HS-5 (cell line): Measurements from ENCODE around the gene USP21.
A peak's percentile ranks its signal among the peaks of the same experiment; 100 is the strongest.

Experiments used
- DNase-seq: peaks from one replicate; pipeline ENCODE4 v3.0.0-alpha.2; 2012; ENCODE audit warnings: low read depth

Gene USP21

GRCh38 chr1:161193561-161194235, 34.4 kb downstream of the USP21 start:
- no peak for DNase-seq

GRCh38 chr1:161195171-161195570, 35.9 kb downstream of the USP21 start:
- no peak for DNase-seq

DNA sequence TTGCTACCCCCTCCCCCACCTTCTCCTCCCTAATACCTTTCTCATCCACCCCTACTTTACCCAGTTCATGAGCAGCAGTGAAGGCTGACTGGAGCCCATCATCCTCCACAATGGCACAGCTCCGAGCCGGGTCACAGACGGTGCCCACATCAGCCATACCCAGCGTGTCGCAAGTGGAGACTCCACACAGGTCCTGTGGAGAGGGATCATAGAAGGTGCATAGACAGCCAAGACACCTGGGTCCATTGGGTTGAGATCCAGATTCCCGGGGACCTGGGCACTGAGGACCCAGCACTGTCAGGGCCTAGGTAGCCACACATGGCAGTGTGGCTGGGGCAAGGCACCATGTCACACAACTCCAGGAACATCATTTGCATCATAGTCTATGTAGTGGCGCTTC, 36.8 kb downstream of the USP21 start:
- no peak for DNase-seq

- no peak for DNase-seq
Observed at GRCh38 chr1:161196521-161197451, 37.5 kb downstream of the USP21 start.

GRCh38 chr1:161197560-161198193, 38.4 kb downstream of the USP21 start:
- DNase-seq = no peak

DNA sequence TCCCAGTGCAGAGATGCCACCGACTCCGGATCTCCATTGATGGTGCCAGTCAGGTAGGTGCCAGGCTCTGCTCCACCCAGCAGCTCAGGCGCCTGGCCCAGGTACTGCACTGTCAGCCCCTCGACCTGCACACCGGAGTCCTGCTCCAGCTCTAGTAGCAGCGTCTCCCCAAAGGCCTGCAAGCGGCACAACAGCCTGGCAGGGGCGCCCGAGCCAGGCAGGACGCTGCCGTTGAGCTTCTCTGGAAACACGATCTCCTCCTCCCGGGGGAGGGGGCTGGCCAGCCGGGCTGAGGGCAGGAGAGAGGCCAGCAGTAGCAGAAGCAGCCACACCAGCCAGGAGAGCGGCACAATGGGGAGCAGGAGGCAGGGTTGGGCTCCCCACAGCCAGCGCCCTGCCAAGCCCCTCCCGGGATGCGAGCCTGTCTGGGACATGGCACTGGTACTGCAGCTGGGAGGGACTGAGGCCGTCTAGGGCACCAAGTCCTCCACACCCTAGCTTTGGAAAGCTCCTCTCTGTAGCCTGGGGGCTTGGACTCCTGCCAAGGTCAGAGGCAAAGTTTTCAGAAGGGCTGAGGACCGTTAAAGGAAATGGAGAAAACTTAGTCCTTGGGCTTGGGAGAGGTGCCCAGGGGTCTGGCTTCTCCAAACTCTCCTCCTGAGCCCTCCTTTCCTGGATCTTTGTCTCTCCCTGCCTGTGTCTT, 39.0 kb downstream of the USP21 start:
- no peak for DNase-seq

- peak; percentile 87 for DNase-seq
Observed at GRCh38 chr1:161198897-161199431, 39.7 kb downstream of the USP21 start, which contains the start of gene ADAMTS4. TSS of gene ADAMTS4 (minus strand) at chr1:161199054. CDS start at chr1:161198627, 427 bp downstream.

DNA sequence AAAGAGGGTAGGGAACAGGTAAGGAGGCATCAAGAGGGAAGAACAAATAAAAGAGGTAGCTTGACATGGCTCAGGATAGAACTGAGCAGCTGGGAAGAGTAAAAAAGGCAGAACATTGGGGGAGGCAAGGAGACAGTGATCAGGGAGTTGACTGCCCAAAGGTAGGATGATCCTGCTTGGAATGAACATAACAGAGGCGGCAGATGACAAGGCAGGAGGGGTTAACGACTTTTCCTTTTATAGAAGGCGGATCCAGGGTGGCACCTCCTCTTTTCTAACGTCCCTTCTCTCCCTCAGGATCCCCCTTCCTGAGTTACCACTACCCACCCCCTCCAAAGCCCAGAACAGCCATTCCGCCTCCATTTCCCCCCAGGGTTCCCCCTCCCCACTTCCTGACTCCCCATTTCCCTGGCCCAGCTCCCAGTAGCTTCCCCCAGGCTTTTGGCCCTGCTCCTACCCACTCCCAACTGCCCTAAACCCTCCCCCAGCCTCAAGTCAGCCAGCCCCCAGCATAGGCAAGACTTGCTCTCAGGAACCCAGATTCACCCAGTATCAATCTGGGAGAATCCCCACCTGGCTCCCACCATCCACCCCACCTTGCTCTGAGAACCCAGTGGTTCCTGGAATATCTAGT, 40.3 kb downstream of the USP21 start:
- no peak for DNase-seq

- DNase-seq = no peak
Observed at GRCh38 chr1:161200421-161200991, 41.2 kb downstream of the USP21 start.

DNA sequence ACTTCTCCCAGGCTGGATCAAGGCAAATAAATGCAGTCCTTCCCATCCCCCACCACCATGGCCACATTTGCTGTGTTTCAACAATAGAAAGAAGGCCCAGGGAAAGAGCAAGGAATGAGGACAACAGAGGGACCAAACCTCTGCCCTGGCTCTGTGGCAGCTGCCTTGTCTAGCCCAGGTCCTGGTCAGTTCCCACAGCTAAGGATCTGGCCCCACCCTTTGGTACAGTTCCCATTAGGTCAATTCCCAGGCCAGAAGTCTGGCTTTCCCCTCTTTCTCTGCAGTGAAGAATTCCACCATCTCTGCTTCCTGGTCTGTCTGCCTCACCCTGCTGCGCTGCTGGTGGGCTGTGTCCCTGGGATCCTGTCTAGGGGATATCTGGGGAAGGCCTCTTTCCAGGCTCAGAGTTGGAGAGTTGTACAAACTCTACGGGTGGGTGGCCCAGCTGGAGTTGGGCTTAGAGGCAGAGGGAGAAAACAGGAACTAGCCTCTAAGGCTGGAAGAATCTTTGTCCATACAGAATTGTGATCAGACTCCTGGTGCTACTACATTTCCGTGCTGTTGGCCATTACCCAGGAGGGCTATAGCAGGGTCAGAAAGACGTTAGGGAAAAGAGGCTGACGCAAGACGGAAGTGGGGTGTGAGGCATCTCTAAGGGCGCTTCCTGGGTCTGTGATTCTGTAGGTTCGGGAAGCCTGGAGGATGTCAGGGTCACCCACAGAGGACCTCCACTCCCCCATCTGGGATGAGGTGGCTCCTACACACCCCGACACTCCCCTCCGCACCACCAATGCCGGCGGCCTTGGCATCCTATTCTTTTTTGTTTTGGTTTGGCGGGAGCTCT, 41.9 kb downstream of the USP21 start:
- DNase-seq = peak; percentile 80

DNA sequence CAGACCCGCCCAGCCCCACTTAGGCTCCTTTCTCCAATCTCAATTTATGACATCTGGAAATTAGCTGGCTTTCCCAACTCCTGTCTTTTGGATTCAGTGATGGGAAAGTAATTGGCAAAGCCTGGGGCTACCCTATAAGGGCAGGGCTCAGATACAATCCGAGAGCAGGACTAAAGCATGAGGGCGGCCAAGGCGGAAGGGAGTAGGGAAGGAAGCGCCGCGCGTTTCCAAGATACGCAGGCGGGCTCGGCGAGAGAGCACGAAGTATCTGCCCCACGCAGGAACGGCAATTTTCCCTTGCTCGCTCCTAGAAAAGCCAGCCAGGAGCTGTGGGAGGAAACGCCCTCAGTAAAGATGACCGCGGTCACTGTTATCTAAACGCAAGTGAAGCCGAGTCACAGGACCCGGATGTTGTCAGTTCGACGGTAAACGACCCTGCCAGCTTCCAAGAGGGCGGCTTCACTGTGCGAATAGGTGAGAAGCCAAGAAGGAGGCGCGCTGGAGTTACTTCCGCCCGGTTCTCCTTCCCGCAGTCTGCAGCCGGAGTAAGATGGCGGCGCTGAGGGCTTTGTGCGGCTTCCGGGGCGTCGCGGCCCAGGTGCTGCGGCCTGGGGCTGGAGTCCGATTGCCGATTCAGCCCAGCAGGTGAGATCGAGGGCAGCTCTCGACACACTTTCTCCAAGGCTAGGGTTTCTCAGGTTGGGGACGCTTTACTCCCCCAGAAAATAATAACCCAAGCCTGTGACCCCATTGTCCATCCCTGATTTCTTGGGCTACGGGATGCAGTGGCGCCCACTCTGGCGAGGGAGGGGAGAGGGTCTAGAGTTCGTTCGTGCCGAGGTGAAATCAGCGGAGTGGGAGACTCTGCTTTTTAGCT, 42.8 kb downstream of the USP21 start, which contains the start of gene NDUFS2:
Gene NDUFS2 (plus strand): TSS at position 532 of the 877 bp plus-strand sequence. CDS start 19 bp downstream, at position 551.
- DNase-seq = peak; percentile 94

DNA sequence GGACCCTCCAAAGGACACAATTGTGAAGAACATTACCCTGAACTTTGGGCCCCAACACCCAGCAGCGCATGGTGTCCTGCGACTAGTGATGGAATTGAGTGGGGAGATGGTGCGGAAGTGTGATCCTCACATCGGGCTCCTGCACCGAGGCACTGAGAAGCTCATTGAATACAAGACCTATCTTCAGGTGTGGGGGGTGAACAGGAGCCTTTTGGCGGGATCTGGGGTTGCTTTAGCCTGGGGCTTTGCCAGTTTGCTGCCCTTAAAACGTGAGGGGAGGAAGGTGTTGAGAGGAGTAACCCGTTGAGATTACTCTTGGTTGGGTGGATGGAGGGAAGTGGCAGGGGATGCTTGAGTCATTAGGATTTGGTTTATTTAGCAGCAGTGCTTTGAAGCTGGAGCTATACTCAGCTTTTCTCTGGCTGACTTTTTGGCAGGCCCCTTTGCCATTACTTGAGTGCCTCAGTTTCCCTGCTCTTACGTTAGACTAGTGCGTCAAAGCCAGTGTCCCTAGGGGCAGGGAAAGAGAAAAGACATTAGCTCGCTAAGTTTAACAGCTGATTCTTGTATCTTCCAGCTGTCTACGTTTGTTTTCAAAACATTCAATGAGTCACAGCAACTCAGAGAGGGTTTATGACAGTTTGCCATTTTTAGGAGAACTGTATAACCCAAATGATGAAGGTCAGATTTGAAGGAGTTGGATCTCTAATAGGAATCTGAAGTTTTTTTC, 47.3 kb downstream of the USP21 start:
- no peak for DNase-seq

DNA sequence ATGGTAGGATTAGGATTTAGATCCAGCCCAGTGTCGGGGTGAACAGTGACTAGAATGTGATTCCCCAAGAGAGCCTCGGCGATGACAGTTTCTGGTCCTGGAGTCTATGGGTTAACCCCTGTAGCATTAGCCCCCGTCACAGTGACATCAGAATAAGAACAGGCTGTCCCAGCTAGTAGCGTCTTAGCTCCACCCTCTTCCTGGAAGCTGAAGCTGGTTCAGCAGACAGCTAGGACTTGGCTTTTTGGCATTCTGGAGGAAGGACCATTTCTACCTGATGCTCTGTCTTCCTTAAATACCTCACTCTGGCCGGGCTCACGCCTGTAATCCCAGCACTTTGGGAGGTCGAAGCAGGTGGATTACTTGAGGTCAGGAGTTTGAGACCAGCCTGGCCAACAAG, 47.9 kb downstream of the USP21 start:
- DNase-seq = no peak

DNA sequence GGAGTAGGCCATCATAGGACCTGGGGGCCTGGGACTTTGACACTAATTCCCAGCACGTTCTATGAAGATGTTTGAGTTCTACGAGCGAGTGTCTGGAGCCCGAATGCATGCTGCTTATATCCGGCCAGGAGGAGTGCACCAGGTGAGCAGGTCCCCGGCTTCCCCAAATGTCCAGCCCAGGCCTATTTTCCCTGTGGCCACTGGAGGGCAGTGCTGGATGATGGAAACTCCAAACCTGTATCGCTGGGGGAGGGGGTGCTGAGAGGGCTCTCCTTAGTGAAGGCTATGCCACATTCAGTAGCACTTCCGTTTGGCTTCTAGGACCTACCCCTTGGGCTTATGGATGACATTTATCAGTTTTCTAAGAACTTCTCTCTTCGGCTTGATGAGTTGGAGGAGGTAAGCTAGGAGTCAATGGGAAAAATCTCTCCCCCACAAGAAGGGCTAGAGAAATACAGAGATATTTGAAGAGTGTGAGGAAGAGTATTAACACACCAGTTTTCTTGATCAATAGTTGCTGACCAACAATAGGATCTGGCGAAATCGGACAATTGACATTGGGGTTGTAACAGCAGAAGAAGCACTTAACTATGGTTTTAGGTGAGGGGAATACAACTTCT, 50.6 kb downstream of the USP21 start:
- DNase-seq = no peak

DNA sequence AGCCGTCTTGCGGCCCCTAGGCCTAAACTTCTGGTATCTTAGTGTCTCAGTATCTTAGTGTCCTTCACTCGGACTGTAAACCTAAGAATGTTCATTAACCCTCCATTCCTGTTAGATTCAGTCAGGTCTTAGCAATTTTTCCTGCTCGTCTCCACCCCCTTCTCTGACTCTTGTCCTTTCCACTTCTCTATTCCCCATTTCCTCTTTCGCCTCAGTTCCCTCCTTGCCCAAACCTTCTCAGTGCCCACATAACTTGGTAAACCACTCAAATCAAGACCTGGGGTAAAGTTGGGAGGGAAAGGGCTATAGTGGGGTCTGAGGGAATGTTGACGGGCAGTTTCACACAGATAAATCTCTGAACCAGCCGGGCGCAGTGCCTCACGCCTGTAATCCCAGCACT, 55.1 kb downstream of the USP21 start:
- no peak for DNase-seq

GRCh38 chr1:161215076-161215475, 55.8 kb downstream of the USP21 start, which contains the start of gene FCER1G:
TSS of gene FCER1G (plus strand) at chr1:161215295. CDS start at chr1:161215322, 27 bp downstream.
- no peak for DNase-seq
